NOMO-1 (cell line): Measurements from ENCODE around the gene WNT5A.

Source experiments
- DNase-seq, 2 experiments: peaks; one replicate each; lab custom pipeline; 2025; ENCODE audit not compliant: unreplicated experiment in 2 of 2; lab: John Stamatoyannopoulos, UW

Gene WNT5A

GRCh38 chr3:55453886-55454496 lies 33.1 kb downstream of the WNT5A start:
- no peak for DNase-seq

- DNase-seq = no peak
Observed at GRCh38 chr3:55452886-55453285, 34.2 kb downstream of the WNT5A start.

- no peak for DNase-seq
Observed at GRCh38 chr3:55449527-55449926, 37.6 kb downstream of the WNT5A start.

- no peak for DNase-seq
Observed at GRCh38 chr3:55446850-55447249, 40.3 kb downstream of the WNT5A start.

- no peak for DNase-seq
Observed at GRCh38 chr3:55445551-55445950, 41.6 kb downstream of the WNT5A start.

GRCh38 chr3:55443346-55443745 lies 43.8 kb downstream of the WNT5A start:
- DNase-seq = no peak

- DNase-seq = no peak
Observed at GRCh38 chr3:55442861-55443260, 44.2 kb downstream of the WNT5A start.

GRCh38 chr3:55441499-55441898 lies 45.6 kb downstream of the WNT5A start:
- no peak for DNase-seq

- no peak for DNase-seq
Observed at GRCh38 chr3:55440104-55440708, 46.9 kb downstream of the WNT5A start.

GRCh38 chr3:55439657-55440056 lies 47.4 kb downstream of the WNT5A start:
- no peak for DNase-seq

- no peak for DNase-seq
Observed at GRCh38 chr3:55436644-55437043, 50.5 kb downstream of the WNT5A start.

- no peak for DNase-seq
Observed at GRCh38 chr3:55435491-55435890, 51.6 kb downstream of the WNT5A start.

GRCh38 chr3:55434789-55435188 lies 52.3 kb downstream of the WNT5A start:
- DNase-seq = peak in 1 of 2 experiments; percentile 0

- DNase-seq = no peak
Observed at GRCh38 chr3:55431041-55431440, 56.1 kb downstream of the WNT5A start.

GRCh38 chr3:55427739-55428138 lies 59.4 kb downstream of the WNT5A start:
- no peak for DNase-seq

GRCh38 chr3:55426486-55426885 lies 60.6 kb downstream of the WNT5A start:
- DNase-seq = no peak

GRCh38 chr3:55423782-55424181 lies 63.3 kb downstream of the WNT5A start:
- no peak for DNase-seq

- no peak for DNase-seq
Observed at GRCh38 chr3:55417211-55417610, 69.9 kb downstream of the WNT5A start.

- no peak for DNase-seq
Observed at GRCh38 chr3:55416331-55416821, 70.7 kb downstream of the WNT5A start.
